HEK293 (cell line): ENCODE measurements around the gene MEG3.

Experiments
- SP2 ChIP-seq: fragments of 450-650 bp; formaldehyde crosslinking; IDR thresholded peaks from 2 replicates; pipeline ENCODE4 v1.5.1; 2016; ENCODE audit warnings: missing biosample characterization, missing genetic modification characterization
- ZNF19 ChIP-seq: fragments of 450-650 bp; formaldehyde crosslinking; IDR thresholded peaks from 2 replicates; pipeline ENCODE4; 2016; ENCODE audit warnings: missing biosample characterization, missing genetic modification characterization, low read depth
- ZNF76 ChIP-seq: fragments of 450-650 bp; formaldehyde crosslinking; IDR thresholded peaks from 2 replicates; pipeline ENCODE4; 2016; ENCODE audit warnings: low read depth, missing biosample characterization, missing genetic modification characterization, borderline replicate concordance
- TF ChIP-seq, protein P1 (sequence below): fragments of 450-650 bp; formaldehyde crosslinking; IDR thresholded peaks from 2 replicates; pipeline ENCODE4 v1.5.1; 2016; ENCODE audit warnings: missing biosample characterization, missing genetic modification characterization
- TF ChIP-seq, protein P2 (sequence below): fragments of 450-650 bp; formaldehyde crosslinking; IDR thresholded peaks from 2 replicates; pipeline ENCODE4 v1.5.1; 2016; ENCODE audit warnings: missing biosample characterization, missing genetic modification characterization
- TF ChIP-seq, protein P3 (sequence below): fragments of 450-650 bp; formaldehyde crosslinking; IDR thresholded peaks from 2 replicates; pipeline ENCODE4 v1.5.1; 2016; ENCODE audit warnings: missing biosample characterization, missing genetic modification characterization

DNA sequence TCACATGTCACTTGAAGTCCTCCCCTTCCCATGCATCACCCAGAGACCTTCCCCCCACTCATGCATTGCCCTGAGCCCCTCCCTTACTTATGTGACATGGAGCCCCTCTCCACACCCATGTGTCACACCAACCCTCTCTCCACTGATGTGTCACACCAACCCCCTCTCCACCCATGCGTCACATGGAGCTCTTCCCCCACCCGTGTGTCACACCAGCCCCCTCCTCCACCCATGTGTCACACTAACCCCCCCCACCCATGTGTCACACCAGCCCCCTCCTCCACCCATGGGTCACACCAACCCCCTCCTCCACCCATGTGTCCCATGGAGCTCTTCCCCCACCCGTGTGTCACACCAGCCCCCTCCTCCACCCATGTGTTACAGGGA, 47.2 kb downstream of the MEG3 start:
- TF ChIP-seq, protein P1, sequence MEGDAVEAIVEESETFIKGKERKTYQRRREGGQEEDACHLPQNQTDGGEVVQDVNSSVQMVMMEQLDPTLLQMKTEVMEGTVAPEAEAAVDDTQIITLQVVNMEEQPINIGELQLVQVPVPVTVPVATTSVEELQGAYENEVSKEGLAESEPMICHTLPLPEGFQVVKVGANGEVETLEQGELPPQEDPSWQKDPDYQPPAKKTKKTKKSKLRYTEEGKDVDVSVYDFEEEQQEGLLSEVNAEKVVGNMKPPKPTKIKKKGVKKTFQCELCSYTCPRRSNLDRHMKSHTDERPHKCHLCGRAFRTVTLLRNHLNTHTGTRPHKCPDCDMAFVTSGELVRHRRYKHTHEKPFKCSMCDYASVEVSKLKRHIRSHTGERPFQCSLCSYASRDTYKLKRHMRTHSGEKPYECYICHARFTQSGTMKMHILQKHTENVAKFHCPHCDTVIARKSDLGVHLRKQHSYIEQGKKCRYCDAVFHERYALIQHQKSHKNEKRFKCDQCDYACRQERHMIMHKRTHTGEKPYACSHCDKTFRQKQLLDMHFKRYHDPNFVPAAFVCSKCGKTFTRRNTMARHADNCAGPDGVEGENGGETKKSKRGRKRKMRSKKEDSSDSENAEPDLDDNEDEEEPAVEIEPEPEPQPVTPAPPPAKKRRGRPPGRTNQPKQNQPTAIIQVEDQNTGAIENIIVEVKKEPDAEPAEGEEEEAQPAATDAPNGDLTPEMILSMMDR (tag by site-specific recombination): no peak
- TF ChIP-seq, protein P2, sequence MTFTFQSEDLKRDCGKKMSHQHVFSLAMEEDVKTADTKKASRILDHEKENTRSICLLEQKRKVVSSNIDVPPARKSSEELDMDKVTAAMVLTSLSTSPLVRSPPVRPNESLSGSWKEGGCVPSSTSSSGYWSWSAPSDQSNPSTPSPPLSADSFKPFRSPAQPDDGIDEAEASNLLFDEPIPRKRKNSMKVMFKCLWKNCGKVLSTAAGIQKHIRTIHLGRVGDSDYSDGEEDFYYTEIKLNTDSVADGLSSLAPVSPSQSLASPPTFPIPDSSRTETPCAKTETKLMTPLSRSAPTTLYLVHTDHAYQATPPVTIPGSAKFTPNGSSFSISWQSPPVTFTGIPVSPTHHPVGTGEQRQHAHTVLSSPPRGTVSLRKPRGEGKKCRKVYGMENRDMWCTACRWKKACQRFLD: no peak
- TF ChIP-seq ZNF76 (tag by site-specific recombination): no peak
- TF ChIP-seq, protein P3, sequence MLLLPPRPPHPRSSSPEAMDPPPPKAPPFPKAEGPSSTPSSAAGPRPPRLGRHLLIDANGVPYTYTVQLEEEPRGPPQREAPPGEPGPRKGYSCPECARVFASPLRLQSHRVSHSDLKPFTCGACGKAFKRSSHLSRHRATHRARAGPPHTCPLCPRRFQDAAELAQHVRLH (tag by site-specific recombination): no peak
- TF ChIP-seq SP2: no peak
- no peak for TF ChIP-seq ZNF19 (tag by site-specific recombination)
